OCI-LY7 (cell line): ENCODE data around the gene KIF9.

Experiments
- CTCF ChIP-seq: fragments of 200-600 bp; sonication (generic); conservative IDR thresholded peaks from 2 replicates; pipeline ENCODE4 v1.5.1; 2014; ENCODE audit warnings: mild to moderate bottlenecking, antibody characterized with exemption, low read length, moderate library complexity, mixed read lengths
- EZH2phosphoT487 ChIP-seq: fragments of 200-600 bp; sonication (generic); IDR thresholded peaks from 2 replicates; pipeline ENCODE4 v1.6.1; 2018; ENCODE audit warnings: low read depth, borderline replicate concordance, mild to moderate bottlenecking, mixed run types, antibody characterized with exemption, low read length, moderate library complexity, mixed read lengths

GRCh38 chr3:47293822-47294221 lies 11.2 kb upstream of the KIF9 start:
- no peak for TF ChIP-seq CTCF
- TF ChIP-seq EZH2phosphoT487, result no peak
